DMS 273 (cell line): ENCODE measurements around the gene C19orf47.

Experiments used
- DNase-seq: peaks from one replicate; lab custom pipeline; 2025; ENCODE audit not compliant: unreplicated experiment; lab: John Stamatoyannopoulos, UW

Gene C19orf47

DNA sequence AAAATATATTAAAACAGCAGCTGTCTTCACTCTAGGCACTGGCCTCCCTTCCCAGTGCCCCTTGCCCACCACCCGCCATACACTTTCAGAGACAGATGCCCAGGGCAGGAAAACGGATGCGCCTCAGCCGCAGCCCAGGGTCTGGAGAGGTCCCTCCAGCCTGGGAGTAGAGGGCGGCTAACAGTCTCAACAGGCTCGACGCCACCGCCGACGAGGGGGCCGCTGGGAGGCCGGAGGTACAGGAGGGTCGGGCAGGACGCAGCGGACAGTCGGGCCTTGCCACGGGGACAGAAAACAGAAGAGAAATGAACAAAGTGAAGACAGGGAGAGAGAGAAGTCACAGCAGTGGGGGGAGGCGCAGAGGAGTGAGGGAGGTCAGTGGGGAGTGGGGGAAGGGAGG is 27.1 kb downstream of the C19orf47 start:
- no peak for DNase-seq

DNA sequence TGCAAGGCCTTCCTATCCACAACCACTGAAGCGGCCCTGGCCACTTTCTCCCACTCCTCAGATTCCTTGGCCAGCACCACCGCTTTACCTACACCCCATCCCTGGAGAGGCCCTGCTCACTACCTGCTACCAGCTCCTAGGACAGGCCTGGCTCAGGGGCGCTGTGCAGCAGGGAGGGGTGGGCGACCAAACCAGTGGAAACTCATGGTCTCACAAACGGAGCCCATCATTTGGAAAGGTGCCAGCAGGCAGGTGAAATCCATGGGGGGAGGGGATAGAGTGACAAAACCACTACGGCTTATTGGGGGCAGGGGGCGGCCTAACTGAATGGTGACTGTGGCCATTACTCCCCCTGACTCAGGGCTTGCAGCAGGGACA is 27.6 kb downstream of the C19orf47 start:
- DNase-seq: no peak

DNA sequence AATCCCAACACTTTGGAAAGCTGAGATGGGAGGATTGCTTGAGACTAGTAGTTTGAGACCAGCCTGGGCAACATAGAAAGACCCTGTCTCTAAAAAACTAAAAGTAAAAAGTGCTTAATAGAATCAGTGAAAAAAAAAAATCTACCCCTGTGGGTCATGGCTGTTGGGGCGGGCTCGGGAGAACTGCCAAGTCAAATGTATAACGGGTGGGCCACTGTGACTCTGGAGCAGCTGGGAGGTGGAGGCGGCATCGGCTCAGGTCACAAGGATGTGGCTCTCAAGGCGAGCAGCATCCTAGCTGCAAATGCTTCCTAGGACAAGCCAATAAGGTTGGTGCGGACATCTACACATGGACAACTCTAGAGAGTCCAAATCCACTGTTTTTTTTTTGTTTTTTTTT is 30.9 kb downstream of the C19orf47 start:
- no peak for DNase-seq

DNA sequence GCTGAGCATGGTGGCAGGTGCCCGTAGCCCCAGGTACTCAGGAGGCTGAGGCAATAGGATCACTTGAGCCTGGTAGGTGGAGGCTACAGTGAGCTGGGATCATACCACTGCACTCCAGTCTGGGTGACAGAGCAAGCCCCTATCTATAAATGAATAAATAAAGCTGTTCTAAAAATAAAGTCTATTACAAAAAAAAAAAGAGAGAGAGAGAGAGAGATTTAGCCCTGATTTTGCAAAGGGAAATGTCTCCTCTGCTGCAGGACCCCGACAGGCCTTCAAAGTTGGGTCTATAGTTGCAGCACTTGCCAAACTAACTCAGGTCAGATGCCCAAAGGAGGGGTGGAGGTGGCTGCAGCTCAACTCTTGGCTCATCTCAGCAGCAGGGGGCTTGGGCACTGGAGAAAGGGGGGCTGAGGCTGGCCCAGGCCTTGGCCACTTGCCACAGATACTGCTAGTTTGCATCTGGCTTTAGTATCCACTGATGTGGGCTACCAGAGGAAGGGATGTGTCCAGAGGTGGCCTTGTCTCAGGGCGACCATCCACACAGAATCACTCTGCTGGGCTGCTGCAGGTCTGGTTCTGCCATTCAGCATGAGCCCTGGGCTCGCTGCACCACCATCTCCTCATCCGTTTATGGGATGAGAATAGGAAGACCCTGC is 32.3 kb downstream of the C19orf47 start:
- DNase-seq: no peak

DNA sequence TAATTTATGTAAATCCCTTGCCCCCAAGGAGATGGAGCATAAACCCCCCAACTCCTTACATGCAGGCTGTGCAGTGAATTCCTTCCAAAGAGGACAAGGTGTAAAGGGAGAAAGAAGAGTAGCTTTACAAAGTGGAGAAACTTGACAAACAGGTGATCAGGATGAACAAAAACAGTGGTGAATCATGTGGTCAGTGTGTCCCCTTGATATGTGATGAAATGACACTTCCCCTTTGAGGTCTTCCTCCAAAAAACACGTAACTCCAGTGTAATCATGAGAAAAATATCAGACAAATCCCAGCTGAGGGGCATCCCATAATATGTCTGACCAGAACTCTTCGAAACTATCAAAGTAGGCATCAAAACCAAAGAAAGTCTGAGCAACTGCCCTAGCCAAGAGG is 33.5 kb downstream of the C19orf47 start:
- DNase-seq: no peak

DNA sequence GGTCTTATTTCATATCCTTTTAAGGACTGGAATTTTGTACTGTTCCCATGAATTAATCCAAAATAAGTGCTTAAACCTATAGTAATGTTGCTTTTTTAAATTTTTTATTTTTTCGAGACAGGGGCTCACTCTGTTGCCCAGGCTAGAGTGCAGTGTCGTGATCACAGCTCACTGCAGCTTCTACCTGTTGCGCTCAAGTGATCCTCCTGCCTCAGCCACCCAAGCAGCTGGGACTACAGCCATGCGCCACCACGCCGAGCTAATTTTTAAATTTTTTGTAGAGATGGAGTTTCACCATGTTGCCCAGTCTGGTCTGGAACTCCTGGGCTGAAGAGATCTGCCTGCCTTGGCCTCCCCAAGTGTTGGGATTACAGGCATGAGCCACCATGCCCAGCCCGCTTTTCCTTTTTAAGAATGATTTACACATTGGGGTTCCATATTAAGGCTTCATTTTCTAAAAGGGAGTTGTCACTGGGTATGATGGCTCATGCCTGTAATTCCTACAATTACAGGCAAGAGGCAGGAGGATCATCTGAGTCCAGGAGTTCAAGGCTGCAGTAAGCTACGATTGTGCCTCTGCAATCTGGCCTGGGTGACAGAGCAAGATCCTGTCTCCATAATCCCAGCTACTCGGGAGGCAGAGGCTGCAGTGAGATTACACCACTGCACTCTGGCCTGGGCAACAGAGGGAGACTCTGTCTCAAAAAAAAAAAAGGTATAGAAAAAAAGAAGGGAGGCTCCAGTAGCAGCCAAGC is 34.8 kb downstream of the C19orf47 start:
- DNase-seq: no peak

DNA sequence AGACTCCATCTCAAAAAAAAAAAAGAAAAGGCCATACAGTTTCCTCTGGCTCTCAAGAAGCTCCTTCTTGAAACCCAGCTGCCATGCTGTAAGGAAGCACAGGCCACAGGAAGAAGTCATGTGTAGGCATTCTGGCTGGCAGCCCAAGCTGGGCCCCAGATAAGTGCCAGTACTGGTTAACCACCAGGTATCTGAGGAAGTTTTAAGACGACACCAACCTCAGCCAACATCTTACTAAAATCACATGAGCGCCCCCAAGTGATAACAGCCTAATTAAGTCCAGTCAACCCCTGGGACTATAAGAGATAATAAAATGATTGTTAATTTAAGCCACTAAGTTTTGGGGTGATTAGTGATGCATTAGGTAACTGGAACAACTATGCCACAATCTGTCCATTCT is 35.7 kb downstream of the C19orf47 start:
- no peak for DNase-seq

DNA sequence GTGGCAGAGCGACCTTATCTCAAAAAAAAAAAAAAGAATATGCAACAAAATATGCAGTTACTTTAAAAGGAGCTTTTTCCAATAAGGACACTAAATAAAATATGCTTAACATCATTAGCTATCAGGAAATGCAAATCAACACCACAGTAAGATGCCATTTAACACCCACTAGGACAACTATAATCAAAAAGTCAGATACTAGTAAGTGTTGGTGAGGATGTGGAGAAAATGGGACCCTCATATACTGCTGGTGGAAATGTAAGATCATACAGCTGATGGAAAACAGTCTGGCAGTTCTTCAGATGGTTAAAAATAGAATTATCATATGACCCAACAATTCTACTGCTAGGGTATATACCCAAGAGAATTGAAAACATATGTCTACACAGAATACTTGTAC is 38.5 kb downstream of the C19orf47 start:
- no peak for DNase-seq

DNA sequence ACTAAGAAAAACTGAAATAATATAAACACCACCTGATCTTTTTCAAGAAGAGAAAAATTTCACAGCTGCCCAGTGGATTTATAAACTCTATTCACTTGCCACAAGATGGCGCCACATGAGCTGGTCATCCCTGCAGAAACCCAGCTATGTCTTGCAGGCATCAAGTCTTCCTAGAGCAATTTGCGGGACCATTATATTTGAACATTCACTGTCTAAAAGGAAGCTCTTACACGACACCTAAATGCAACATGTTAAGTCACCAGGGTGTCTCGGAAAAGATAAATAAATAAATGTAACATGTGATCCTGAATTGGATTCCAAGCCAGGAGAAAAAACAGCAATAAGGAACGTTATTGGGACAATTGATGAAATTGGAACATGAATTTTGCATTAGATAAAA is 42.8 kb downstream of the C19orf47 start:
- peak; percentile 91 for DNase-seq

DNA sequence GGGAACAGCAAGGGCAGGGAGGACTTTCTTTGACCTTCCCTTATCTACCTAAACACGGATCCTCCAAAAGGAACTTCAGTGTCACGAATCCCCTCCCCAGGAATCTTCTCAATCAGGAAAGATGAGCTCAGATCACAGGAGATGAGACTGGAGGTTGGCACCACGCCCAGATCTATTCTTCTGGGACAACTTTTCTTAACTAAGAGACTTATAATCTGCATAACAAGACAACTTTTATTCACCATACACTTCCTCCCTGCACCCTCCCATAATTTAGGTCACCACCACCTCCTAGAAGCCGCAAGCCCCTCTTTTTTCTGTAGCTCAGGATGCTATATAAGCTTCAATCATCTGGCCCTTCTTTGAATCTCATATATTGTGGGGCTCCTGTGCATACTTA is 43.9 kb downstream of the C19orf47 start:
- peak; percentile 20 for DNase-seq

DNA sequence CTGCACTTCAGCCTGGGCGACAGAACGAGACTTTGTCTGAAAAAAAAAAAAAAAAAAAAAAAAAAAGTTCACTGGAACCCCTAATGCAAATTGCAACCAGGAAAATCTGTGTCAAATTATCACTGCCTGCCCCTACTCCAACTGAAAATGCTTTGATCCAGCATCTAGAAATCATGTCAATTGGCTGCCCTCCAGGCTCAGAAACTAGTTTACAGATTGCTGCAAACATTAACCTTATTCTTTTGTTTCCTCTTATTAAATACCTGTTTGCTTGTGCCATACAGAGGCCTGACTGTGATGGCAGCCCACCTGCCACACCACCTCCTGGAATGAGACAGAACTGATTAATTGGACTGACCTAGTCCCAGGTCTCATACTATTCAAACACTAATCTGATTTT is 44.4 kb downstream of the C19orf47 start:
- DNase-seq: no peak

DNA sequence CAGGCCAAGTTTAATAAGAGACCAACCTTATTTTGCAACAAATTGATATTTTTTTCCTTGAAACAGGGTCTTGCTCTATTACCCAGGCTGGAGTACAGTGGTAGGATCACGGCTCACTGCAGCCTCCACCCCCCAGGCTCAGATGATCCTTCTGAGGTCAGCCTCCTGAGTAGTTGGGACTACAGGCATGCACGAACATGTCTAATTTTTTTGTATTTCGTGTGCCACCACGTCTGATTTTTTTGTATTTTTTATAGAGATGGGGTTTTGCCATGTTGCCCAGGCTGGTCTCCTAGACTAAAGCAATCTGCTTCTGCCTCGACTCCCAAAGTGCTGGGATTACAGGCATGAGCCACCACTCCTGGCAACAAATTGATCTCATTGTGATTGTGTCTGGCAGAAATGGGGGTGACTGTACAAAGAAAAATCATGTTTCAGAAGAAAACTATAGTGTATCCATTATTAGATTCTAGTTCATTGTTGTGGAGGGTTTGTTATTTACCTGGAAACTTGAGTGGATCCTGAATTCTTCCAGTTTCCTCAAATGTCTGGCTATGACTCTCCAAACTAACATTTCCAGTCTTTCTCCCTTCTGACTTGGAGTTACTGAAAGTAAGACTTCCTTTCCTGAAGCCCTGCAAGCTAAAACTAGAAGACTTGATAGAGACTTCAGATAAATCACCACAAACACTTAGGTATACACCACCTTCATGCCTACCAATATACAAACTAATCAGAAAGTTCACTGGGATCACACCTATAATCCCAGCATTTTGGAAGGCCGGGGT is 45.8 kb downstream of the C19orf47 start:
- no peak for DNase-seq

DNA sequence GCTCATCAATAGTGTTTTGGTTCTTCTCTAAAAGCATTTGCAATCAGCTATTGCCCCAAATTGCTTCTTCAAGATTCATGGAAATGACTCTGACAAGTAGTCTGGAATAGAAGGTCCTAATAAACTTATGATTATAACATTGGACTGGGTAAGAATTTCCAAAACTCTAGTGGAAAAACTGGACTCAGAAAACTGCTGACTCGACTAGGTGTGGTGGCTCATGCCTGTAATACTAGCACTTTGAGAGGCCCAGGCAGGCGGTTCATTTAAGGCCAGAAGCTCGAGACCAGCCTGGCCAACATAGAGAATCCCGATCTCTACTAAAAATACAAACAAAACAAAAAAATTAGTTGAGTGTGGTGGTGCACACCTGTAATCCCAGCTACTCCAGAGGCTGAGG is 47.5 kb downstream of the C19orf47 start:
- DNase-seq: no peak

DNA sequence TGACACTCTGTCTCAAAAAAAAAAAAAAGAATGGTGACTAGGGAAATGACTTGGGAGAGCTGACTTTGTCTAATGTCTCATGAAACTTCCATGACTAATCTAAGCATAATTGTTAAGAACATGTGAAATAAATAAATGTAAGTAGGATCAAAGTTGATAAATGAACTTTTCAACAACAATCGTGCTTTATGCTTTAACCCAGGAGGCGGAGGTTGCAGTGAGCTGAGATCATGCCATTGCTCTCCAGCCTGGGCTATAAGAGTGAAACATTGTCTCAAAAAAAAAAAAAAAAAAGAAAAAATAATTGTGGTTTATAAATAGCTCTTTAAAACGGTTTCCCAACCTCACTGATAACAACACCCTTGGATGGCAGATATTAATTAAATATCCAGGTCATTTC is 50.2 kb downstream of the C19orf47 start:
- DNase-seq: no peak

DNA sequence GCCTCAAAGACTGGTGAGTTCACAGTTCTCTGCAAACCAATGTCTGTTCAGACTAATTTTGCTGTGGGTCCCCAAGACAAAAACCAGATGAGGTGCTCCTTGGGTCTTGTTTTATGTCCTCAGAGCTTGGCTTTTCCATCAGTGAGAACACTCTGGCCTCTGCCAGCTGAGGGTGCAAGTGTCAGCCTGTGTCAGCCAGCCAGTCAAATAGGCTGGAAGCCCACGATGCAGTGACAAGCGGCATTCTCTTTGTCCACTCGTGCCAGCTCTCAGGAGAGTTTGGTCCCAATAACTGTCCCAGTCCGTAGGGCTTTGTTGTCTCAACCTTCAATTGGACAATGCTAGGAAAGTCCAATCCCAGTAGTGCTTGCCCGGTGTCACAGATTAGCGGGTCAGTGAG is 53.6 kb downstream of the C19orf47 start:
- DNase-seq: no peak

DNA sequence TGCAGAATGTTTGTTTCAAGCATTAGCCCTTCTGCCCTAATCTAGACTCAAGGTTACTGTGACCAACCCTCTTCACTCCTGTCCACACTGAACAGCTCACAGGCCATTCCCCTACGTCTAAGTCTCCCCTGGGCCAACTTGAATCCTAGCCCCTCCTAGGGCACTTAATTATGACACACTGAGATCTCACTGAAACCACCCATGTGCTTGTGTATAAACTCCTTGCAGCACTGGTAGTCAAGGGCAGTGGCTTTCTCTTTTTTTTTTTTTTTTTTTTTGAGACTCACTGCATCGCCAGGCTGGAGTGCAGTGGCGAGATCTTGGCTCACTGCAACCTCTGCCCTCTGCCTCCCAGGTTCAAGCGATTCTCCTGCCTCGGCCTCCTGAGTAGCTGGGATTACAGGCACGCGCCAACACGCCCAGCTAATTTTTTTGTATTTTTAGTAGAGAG is 61.2 kb downstream of the C19orf47 start:
- no peak for DNase-seq

DNA sequence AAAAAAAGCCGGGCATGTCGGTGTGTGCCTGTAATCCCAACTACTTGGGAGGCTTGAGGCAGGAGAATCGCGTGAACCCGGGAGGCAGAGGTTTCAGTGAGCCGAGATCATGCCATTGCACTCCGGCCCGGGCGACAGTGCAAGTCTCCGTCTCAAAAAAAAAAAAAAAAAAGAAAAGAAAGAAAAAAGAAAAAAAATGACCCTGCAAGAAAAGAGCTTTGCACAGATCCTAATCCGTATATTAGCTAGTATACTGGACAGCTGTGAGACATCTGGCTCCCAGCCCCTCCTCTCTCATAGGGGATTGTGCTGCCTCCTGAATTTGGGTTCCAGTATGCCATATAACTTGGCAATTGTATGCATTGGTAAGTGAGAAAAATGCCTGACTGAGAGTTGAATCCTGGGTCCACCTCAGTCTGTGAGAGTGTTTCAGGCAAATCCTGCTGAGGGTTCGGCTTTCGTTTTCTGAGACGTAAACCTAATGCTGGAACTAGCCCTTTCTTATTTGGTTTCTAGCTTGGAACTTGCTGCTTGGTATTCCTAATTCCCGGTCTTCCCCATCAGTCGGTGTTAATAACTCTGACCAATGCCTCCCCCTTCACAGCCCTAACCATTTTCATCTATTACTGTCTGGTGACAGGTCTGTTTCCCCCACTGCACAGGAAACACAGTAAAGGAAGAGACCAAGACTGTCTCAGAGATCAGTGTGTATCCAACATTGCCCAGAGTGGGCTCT is 61.8 kb downstream of the C19orf47 start:
- DNase-seq: no peak

DNA sequence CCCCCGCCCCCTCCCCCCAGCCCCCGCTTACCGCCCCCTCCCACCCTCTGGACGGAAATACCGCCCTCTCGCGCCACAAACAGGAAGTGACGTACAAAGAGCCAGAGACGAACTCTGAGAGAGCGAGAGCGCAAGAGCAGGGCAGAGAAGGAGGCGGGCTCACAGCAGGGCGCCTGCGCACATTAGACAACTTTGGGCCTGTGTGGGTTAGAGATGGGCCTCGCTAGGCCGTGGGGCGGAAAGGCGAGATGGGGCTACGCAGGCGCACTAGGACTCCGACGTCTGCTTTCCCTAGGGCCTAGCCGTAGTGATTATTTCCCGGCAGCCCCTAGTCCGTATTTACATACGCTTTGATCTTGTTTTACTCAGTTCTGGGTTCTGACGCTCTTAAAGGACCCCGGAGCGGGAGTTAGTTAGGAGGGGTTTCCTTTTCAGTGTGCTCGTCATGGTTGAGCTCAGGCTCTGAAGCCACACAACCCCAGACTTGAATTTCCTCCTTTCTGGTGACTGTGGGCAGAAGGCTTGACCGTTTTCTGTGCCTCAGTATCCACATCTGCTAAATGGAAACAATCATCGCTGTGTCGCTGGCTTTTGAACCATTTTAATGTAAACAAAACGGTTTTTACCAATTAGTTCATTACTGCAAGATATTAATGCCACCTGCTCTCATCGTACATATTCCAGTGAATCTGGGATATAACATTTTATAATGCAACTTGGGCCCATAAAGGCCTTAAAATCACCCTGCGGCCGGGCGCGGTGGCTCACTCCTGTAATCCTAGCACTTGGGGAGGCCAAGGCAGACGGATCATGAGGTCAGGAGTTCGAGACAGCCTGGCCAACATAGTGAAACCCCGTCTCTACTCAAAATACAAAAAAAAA is 62.6 kb downstream of the C19orf47 start:
- peak; percentile 100 for DNase-seq

DNA sequence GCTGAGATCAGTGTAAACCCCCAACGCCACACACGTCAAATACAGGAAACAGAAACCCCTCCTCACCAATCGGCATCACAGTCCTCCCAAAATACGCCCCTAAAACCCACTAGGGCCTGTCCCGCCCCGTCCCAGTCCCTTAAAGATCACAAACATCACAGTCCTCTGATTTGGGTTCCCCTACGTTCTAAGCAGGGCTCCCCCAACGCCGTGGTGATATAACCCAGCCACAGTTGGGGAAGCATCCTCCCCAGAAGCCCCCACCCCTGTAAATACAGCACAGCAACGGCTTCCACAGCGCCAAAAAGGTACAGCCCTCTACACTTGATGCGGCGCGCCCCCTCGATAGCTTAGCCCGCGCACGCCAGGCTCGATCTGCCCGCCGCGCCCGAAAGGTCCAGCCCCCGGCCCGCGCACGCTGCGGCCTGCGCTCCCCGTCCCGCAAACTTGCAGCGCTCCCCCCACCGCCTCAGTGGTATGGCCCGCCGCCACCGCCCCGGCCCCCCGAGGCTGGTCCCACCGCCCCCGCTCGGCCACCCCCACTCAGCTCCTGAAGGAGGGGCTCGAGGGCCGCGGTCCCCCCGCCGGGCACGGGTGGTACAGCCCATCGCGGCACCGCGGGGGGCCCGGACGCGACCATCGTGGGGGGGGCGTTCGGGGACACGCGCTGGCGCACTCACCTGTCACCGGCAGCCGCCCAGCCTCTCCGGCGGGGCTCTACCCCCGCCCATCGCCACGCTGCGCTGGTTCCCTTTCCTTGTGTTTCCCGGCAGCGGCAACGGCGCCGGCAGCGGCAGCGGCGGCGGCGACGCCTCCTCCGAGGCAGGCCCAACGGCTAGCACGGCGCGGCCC is 63.5 kb downstream of the C19orf47 start, which contains the start of gene AKT2:
TSS of gene AKT2 (minus strand) at position 845 of the 852 bp plus-strand sequence. CDS start 20,078 bp downstream, outside the sequence.
- peak; percentile 94 for DNase-seq

DNA sequence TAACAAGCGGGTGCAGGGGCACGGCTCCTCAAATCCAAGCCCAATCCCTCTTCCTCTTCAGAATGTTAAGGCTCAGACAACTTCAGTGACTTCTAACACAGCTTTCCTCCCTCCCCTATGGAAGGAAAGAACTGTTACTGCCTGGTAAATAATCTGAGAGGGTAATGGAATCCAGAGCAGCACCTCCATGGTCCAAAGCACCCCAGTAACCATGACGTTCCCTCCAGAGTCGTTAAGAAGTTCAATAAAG is 64.0 kb downstream of the C19orf47 start:
- DNase-seq: no peak
